Keratinocyte (primary cell): ENCODE data around the gene WDR76. TPM values are rescaled to one million over a fixed set of nuclear protein-coding genes. Genes with fewer than 3 reads are reported as not detected.

Source experiments
- DNase-seq: peaks from one replicate; pipeline ENCODE4 v3.0.0-alpha.2; 2011; ENCODE audit warnings: low read depth, missing footprints, low spot score
- FAIRE-seq: peaks from 2 replicates; lab custom pipeline; 2011; peaks lifted over from hg19 to GRCh38; lab: Jason Lieb, UNC
- H2AFZ ChIP-seq: 2 replicates; pipeline ENCODE4 v1.6.0; 2012; ENCODE audit warnings: low read length, control low read depth, inconsistent platforms; ENCODE audit not compliant: control insufficient read depth
- H3K27ac ChIP-seq: 2 replicates; pipeline ENCODE4 v1.5.1; 2011; ENCODE audit warnings: low read length; ENCODE audit not compliant: control insufficient read depth, insufficient read depth
- H3K27me3 ChIP-seq: 3 replicates; pipeline ENCODE4 v1.6.0; 2011; ENCODE audit warnings: low read length; ENCODE audit not compliant: control insufficient read depth, insufficient read depth; ENCODE audit errors: extremely low read depth
- H3K36me3 ChIP-seq, 2 experiments: 2 replicates in 1 of 2; 3 replicates in 1 of 2; pipeline ENCODE4 v1.5.1; 2011; ENCODE audit warnings: low read length in 2 of 2, mild to moderate bottlenecking in 1 of 2; ENCODE audit not compliant: control insufficient read depth in 2 of 2, insufficient read depth in 2 of 2; ENCODE audit errors: extremely low read depth in 1 of 2
- H3K4me1 ChIP-seq: 3 replicates; pipeline ENCODE4 v1.5.1; 2011; ENCODE audit warnings: low read length; ENCODE audit not compliant: control insufficient read depth, insufficient read depth; ENCODE audit errors: extremely low read depth
- H3K4me2 ChIP-seq: 3 replicates; pipeline ENCODE4 v1.6.0; 2011; ENCODE audit warnings: low read depth, low read length; ENCODE audit not compliant: control insufficient read depth, insufficient read depth; ENCODE audit errors: extremely low read depth
- H3K4me3 ChIP-seq, 3 experiments: fragments of 200-600 bp in 1 of 3; sonication (generic) in 1 of 3; 2 replicates in 2 of 3; 3 replicates in 1 of 3; pipeline ENCODE4 v1.5.1; 2011 to 2016; ENCODE audit warnings: low read length in 3 of 3, mild to moderate bottlenecking in 3 of 3, control low read depth in 2 of 3, inconsistent platforms in 1 of 3, low read depth in 1 of 3, mixed read lengths in 1 of 3, mixed run types in 1 of 3, moderate library complexity in 1 of 3; ENCODE audit not compliant: control insufficient read depth in 2 of 3, insufficient read depth in 2 of 3; ENCODE audit errors: extremely low read depth in 1 of 3
- H3K79me2 ChIP-seq: 2 replicates; pipeline ENCODE4 v1.6.0; 2012; ENCODE audit warnings: low read length; ENCODE audit not compliant: control insufficient read depth, insufficient read depth
- H3K9ac ChIP-seq: 3 replicates; pipeline ENCODE4 v1.6.0; 2011; ENCODE audit warnings: low read length; ENCODE audit not compliant: control insufficient read depth, insufficient read depth; ENCODE audit errors: extremely low read depth
- H3K9me1 ChIP-seq: 3 replicates; pipeline ENCODE4 v1.6.0; 2011; ENCODE audit warnings: low read length; ENCODE audit not compliant: control insufficient read depth, insufficient read depth; ENCODE audit errors: extremely low read depth
- H3K9me3 ChIP-seq: 2 replicates; pipeline ENCODE4 v1.5.1; 2012; ENCODE audit warnings: low read depth, low read length; ENCODE audit not compliant: control insufficient read depth
- H4K20me1 ChIP-seq: 3 replicates; pipeline ENCODE4 v1.6.0; 2011; ENCODE audit warnings: low read length; ENCODE audit not compliant: control insufficient read depth, insufficient read depth; ENCODE audit errors: extremely low read depth
- EZH2 ChIP-seq: IDR thresholded peaks from one replicate; pipeline ENCODE4 v1.6.1; 2012; ENCODE audit warnings: inconsistent platforms, mild to moderate bottlenecking, low read length, moderate library complexity
- dilution Hi-C: fragments of 300-500 bp; cut with MboI; formaldehyde crosslinking; loops from one replicate; pipeline ENCODE4 v1.7.0; 2020; ENCODE audit warnings: low sequenced_read_pairs; ENCODE audit not compliant: extremely low pct_ligation_motif_present
- polyA plus RNA-seq, 5 experiments: library from polyadenylated mRNA; depleted of rRNA in 3 of 5; stranded (reverse) in 3 of 5; stranded (forward) in 1 of 5; unstranded in 1 of 5; fragments of >200 nt; gene quantifications; 1 replicate in 1 of 5; 2 replicates in 3 of 5; 3 replicates in 1 of 5; pipeline versions ENCODE4 v1.2.1 to v1.2.3, GENCODE V29; 2011 to 2012; ENCODE audit warnings: missing spikeins in 2 of 5, low read depth in 1 of 5, low replicate concordance in 1 of 5
- TF ChIP-seq, protein P1 (sequence below), 3 experiments: IDR thresholded peaks in 1 of 3; conservative IDR thresholded peaks in 1 of 3; optimal IDR thresholded peaks in 1 of 3; 2 replicates in 2 of 3; 3 replicates in 1 of 3; pipeline versions ENCODE3 to v1.5.1; 2011; ENCODE audit warnings: low read length in 3 of 3, mild to moderate bottlenecking in 3 of 3, moderate library complexity in 2 of 3, control low read depth in 1 of 3, inconsistent platforms in 1 of 3; ENCODE audit not compliant: insufficient read depth in 2 of 3; ENCODE audit errors: extremely low read depth in 1 of 3

Gene WDR76
- polyA plus RNA-seq, 1 donor (not counting 4 experiments of a cell fraction or from before 2014, with no cell fraction given) = 4.7 TPM

DNA sequence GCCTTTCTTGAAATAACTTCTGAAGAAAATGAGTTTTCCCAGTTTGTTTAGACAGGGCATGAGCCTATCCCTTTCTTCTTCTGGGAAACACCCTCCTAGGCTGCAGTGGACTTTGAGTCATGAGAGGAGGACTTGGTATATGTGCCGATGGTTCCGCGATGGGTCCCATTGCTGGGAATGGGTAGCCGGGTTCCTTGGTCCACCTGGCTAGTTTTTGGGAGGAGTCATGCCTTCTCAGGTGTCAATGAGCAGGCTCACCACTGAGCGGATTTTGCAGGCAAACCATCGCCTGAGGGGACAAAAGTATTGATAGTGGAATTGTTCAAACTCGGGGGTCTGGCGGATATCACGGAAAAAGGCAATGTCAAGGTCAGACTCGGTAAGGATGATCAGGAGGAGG is 46.8 kb downstream of the WDR76 start:
- no peaks in the 10 kb centered on the region for H4K20me1 ChIP-seq
- dilution Hi-C loops = no loop called here
- FAIRE-seq (no peak), DNase-seq (no peak)
- no peaks in the 10 kb centered on the region for H3K9me1 ChIP-seq
- no peaks in the 10 kb centered on the region for H3K4me1 ChIP-seq
- H3K36me3 ChIP-seq = peaks cover 14% of the 10 kb centered on the region in 2 experiments
- no peak overlapping the region for H3K27ac ChIP-seq
- no peaks in the 10 kb centered on the region for H3K27me3 ChIP-seq
- H3K9ac ChIP-seq = no peak overlapping the region
- H3K9me3 ChIP-seq = no peaks in the 10 kb centered on the region
- no peaks in the 10 kb centered on the region for H3K79me2 ChIP-seq
- no peak overlapping the region for H3K4me3 ChIP-seq
- H3K4me2 ChIP-seq = no peak overlapping the region
- H2AFZ ChIP-seq = no peak overlapping the region
- TF ChIP-seq, protein P1, sequence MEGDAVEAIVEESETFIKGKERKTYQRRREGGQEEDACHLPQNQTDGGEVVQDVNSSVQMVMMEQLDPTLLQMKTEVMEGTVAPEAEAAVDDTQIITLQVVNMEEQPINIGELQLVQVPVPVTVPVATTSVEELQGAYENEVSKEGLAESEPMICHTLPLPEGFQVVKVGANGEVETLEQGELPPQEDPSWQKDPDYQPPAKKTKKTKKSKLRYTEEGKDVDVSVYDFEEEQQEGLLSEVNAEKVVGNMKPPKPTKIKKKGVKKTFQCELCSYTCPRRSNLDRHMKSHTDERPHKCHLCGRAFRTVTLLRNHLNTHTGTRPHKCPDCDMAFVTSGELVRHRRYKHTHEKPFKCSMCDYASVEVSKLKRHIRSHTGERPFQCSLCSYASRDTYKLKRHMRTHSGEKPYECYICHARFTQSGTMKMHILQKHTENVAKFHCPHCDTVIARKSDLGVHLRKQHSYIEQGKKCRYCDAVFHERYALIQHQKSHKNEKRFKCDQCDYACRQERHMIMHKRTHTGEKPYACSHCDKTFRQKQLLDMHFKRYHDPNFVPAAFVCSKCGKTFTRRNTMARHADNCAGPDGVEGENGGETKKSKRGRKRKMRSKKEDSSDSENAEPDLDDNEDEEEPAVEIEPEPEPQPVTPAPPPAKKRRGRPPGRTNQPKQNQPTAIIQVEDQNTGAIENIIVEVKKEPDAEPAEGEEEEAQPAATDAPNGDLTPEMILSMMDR (optimal IDR thresholded peaks at IDR 0.05 in 1 of 3, IDR thresholded peaks at IDR 0.05 in 1 of 3, conservative IDR thresholded peaks at IDR 0.05 in 1 of 3; ENCODE audit: extremely low read depth in 1 of 3, insufficient read depth in 2 of 3, low read length in 3 of 3) = no peak
- TF ChIP-seq EZH2 = no peak

DNA sequence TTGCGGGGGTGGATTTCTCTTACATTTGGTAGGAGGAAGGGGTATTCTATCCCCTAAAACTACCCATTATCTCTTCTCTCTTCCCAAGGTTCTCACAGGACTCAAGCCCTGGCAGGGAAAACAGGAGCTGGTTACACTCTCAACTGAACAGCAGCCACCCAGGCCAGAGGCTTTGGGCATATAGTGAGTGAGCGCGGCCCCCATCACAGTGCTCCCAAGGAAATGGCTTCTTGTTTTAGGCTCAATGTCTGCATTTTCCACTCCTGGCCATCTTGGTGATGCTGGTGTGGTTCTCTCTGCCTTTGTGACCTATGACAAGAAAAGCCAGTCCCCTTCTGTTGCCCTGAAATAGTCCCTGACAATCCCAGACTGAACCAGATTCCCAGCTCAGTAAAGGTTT is 50.1 kb downstream of the WDR76 start:
- Histone ChIP-seq H3K9me3 (no peaks in the 10 kb centered on the region), H3K79me2 (no peaks in the 10 kb centered on the region), H3K36me3 (peaks cover 15 to 19% of the 10 kb centered on the region in 2 experiments), H4K20me1 (no peaks in the 10 kb centered on the region), H3K9me1 (no peaks in the 10 kb centered on the region), H3K4me2 (no peak overlapping the region), H2AFZ (no peak overlapping the region), H3K4me3 (no peak overlapping the region), H3K4me1 (no peaks in the 10 kb centered on the region), H3K27me3 (no peaks in the 10 kb centered on the region), H3K9ac (no peak overlapping the region), H3K27ac (no peak overlapping the region)
- DNase-seq (no peak), FAIRE-seq (no peak)
- no peak for TF ChIP-seq EZH2
- TF ChIP-seq, protein P1 (optimal IDR thresholded peaks at IDR 0.05 in 1 of 3, IDR thresholded peaks at IDR 0.05 in 1 of 3, conservative IDR thresholded peaks at IDR 0.05 in 1 of 3; ENCODE audit: extremely low read depth in 1 of 3, insufficient read depth in 2 of 3, low read length in 3 of 3) = no peak
- dilution Hi-C loops = no loop called here
